IgD-negative memory B cell (primary cell): ENCODE measurements around the gene TMUB2. TPM values are rescaled to one million over a fixed set of nuclear protein-coding genes. Genes with fewer than 3 reads are reported as not detected.
A peak's percentile ranks its signal among the peaks of the same experiment; 100 is the strongest.

Experiments used
- H3K27ac Mint-ChIP-seq, 3 donors: one replicate each; pipeline ENCODE4 v1.8.0; 2020 to 2022; ENCODE audit warnings: mild to moderate bottlenecking in 3 of 3, mixed read lengths in 3 of 3, moderate library complexity in 1 of 3
- H3K27me3 Mint-ChIP-seq: one replicate; pipeline ENCODE4 v1.8.0; 2021; ENCODE audit warnings: mixed read lengths
- H3K36me3 Mint-ChIP-seq: one replicate; pipeline ENCODE4 v1.8.0; 2020; ENCODE audit warnings: mild to moderate bottlenecking, mixed read lengths
- H3K4me1 Mint-ChIP-seq, 3 donors: one replicate each; pipeline ENCODE4 v1.8.0; 2020 to 2022; ENCODE audit warnings: mixed read lengths in 3 of 3, mild to moderate bottlenecking in 1 of 3
- H3K4me3 Mint-ChIP-seq, 4 donors: one replicate each; pipeline ENCODE4 v1.8.0; 2020 to 2022; ENCODE audit warnings: mild to moderate bottlenecking in 4 of 4, mixed read lengths in 4 of 4, moderate library complexity in 3 of 4
- H3K9me3 Mint-ChIP-seq, 3 donors: one replicate each; pipeline ENCODE4 v1.8.0; 2020 to 2021; ENCODE audit warnings: mixed read lengths in 3 of 3, mild to moderate bottlenecking in 1 of 3
- polyA plus RNA-seq: library from polyadenylated mRNA; unstranded; fragments of 300-500 nt; fragmentation: Illumina TruSeq; gene quantifications from one replicate; pipeline ENCODE4 v1.2.3, GENCODE V29; 2021

TMUB2 gene
- polyA plus RNA-seq, 1 donor from 2014 or later, result 43.0 TPM

DNA sequence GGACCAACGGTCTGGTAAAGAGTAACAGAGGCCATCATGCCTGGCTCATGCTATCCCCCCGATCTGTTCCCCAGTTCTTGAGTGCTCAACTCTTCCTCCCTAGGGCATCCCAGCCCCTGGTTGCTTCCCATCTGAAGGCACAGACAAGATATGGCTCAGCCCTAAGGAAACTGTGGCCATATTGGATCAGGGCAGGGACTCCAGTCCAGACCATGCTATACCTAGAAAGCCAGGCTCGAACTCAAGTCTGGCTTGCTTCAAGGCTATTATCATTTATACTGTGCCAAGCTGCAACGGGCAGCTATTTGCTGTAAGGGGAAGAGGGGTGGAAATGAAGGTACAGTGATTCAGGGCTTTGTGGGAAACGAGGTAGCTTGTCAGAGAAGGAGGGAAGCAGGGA is 29.9 kb downstream of the TMUB2 start:
- Mint-ChIP-seq H3K9me3 (no peaks in the 10 kb centered on the region), H3K36me3 (peaks cover 7% of the 10 kb centered on the region), H3K27ac (peak overlapping the region; percentile 96 to 97 (median 97)), H3K27me3 (no peaks in the 10 kb centered on the region), H3K4me3 (peak overlapping the region; percentile 83 to 93 (median 90)), H3K4me1 (peaks cover 26 to 45% (median 36%) of the 10 kb centered on the region in 3 donors)

DNA sequence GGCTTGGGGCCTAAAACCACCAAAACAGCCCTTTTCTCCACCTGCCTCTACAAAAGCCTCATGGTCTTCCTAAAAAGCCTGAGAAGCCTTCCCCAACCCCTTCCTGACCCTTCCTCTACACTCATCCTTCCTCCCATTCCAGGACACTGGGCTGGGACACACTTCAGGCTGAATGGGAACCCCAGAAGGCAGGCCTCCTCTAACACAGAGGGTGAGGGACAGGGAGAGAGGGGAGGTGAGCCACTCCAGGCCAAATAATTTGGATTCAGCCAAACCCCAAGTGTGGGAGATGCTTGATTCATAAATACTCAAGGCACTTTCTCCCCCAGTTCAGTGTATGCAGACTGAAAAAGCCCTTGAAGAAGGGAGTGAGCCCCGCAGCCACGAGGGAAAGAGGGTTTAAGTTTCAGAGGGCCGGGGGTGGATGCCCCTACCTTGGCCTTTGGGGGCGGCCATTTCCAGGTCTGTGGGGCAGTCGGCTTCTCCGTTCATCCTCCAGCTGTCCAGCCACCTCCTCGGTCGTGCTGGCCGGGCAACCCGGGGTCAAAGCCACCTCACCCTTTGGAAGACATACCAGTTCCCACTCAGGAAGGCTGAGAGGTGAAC is 31.1 kb downstream of the TMUB2 start:
- Mint-ChIP-seq H3K27ac (peak overlapping the region; percentile 90 to 97 (median 95)), H3K36me3 (peaks cover 7% of the 10 kb centered on the region), H3K27me3 (no peaks in the 10 kb centered on the region), H3K4me1 (peaks cover 30 to 47% (median 42%) of the 10 kb centered on the region in 3 donors), H3K9me3 (no peaks in the 10 kb centered on the region), H3K4me3 (peak overlapping the region; percentile 83 to 93 (median 90))

DNA sequence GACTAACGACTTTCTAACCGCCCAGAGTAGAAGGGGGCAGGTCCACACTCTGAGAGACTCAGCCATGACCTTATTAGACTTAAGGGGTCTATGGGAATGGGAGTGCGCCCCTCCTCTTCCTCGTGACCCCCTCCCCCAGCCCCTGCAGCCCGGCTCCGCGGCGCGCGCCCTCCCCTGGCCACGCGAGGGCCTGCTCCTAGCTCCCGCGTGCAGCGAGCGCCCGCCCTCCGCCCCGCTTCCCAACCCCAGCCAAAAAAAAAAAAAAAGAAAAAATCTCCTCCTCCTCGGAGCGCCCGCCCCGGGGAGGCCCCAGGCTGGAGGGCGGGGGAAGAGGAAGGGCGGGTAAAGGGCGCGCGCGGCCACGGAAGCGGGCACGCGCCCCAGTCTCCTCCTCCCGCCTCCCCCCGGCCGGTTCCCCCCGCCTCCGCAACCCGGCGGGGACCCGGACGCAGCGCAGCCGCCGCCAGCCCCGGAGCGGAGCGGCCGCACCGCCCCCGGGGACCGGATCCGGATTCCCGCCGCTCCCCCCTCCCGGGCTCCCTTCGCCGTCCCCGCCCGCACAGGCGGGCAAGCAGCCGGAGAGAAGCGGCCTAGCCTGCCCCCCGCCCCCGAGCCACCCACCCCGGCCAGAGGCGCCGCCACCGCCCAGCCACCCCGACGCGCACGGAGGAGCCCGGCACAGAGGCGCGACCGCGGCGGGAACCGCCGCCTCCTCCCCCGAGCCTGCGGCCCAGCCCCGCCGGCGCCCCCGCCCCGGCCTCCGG is 31.8 kb downstream of the TMUB2 start:
- Mint-ChIP-seq H3K4me3 (peak overlapping the region; percentile 83 to 93 (median 90)), H3K27me3 (no peaks in the 10 kb centered on the region), H3K9me3 (no peaks in the 10 kb centered on the region), H3K27ac (peak overlapping the region; percentile 90 to 97 (median 95)), H3K4me1 (peaks cover 30 to 45% (median 40%) of the 10 kb centered on the region in 3 donors), H3K36me3 (peaks cover 7% of the 10 kb centered on the region)

DNA sequence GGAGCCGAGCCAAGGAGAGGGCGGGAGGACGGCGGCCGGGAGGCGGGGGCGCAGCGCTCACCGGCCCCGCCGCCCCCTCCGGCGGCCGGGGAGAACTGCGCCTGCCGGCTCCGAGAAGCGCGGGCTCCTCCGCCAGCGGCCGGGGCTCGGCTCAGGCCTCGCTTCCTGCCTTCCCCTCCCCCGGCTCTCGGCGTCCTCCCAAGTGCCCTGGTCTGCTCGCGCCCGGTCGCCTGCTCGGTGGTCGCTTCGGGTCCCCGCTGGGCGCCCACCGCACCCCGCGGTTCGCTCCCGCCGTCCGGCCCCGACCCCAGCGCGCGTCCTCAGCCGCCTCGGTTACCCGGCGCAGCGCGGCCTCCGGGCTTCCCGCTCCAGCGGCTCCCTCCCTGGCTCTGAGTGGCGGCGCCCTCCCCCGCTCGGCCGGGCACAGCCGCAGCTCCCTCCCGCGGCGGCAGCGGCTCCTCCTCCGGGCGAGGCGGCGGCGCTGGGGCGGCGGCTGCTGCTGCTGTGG is 32.4 kb downstream of the TMUB2 start:
- Mint-ChIP-seq H3K4me3 (peak overlapping the region in 2 of 4 donors; percentile 57 to 65), H3K27ac (no peak overlapping the region), H3K9me3 (no peaks in the 10 kb centered on the region), H3K27me3 (no peaks in the 10 kb centered on the region), H3K36me3 (peaks cover 7% of the 10 kb centered on the region), H3K4me1 (peaks cover 26 to 39% (median 33%) of the 10 kb centered on the region in 3 donors)

DNA sequence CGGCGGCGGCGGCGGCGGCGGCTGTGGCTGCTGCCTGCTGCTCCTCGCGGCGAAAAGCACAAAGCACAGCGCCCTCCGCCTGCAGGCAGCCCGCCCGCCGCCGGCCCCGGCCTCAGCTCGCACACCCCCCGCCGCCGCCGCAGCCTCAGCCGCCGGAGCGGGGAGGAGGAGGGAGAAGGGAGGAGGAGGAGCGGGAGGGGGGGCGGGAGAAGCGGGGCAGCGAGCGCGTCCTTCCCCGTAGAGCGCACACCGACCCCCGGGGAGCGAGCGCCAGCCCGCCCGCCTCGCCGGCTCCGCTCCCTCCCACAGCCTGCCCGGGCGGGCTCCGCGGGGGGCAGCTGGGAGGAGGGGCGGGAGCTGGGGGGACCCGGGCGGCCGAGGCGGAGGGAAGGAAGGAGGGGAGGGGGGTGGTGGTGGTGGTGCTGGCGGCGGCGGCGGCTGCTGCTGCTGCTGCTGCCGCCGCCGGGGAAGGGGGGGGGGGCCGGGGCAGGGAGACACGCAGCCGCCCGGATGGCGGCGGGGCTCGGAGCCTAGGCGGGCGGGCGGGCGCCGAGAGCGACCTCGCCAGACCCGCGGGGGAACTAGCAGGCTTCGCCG is 32.9 kb downstream of the TMUB2 start, which contains the start of gene UBTF:
Gene UBTF, minus strand, starts transcription at position 60 of the 597 bp plus-strand sequence. CDS start 1,446 bp downstream, outside the sequence.
- Mint-ChIP-seq H3K9me3 (no peaks in the 10 kb centered on the region), H3K4me1 (peaks cover 26 to 34% (median 31%) of the 10 kb centered on the region in 3 donors), H3K4me3 (peak within 1 kb of the TSS; percentile 95 to 98 (median 96)), H3K27me3 (no peaks in the 10 kb centered on the region), H3K27ac (peak within 1 kb of the TSS; percentile 90 to 100 (median 94)), H3K36me3 (peaks cover 6% of the 10 kb centered on the region)

DNA sequence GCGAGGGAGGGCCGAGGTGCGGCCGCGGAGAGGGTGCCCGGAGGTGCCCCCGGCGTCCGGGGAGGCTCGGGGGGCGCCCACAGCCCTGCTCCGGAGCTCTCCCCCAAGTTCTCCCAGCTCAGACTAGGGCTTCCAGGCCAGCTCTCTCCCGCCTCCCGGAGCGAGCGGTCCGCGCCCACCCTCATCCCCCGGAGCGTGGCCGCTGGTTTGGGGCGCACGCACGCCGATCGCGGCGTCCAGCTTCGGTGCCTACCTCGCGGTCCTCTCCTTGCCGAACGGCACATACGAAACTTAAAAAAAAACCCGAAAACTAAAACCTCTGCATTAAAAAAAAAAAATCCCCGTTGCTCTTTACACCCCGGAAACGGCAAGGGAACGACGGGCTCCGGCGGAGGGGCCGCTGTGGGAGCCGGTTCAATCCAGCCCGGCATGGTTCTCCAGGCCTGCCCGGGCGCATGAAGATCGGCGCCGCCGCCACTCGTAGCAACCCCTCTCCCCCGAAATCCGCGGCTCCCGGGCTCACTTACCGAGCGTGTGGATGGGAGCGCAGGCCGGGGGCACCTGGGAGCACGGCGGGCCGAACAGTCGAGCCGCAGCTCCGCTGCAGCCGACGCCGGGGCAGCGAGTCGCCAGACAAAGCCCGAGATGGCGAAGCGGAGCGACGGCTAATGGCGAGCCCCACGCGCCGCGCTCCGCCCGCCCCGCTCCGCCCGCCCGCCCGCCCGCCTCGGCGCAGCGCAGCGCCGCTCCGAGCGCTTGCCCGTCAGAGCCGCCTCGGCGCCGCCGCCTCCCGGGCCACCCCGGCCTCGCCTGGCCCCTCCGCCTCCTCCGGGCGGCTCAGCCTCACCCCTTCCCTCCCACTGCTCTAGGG is 33.7 kb downstream of the TMUB2 start:
- Mint-ChIP-seq H3K9me3 (no peaks in the 10 kb centered on the region), H3K4me3 (peak overlapping the region; percentile 95 to 99 (median 98)), H3K27me3 (no peaks in the 10 kb centered on the region), H3K36me3 (peaks cover 4% of the 10 kb centered on the region), H3K4me1 (peaks cover 25 to 28% (median 26%) of the 10 kb centered on the region in 3 donors), H3K27ac (peak overlapping the region; percentile 90 to 100 (median 94))

DNA sequence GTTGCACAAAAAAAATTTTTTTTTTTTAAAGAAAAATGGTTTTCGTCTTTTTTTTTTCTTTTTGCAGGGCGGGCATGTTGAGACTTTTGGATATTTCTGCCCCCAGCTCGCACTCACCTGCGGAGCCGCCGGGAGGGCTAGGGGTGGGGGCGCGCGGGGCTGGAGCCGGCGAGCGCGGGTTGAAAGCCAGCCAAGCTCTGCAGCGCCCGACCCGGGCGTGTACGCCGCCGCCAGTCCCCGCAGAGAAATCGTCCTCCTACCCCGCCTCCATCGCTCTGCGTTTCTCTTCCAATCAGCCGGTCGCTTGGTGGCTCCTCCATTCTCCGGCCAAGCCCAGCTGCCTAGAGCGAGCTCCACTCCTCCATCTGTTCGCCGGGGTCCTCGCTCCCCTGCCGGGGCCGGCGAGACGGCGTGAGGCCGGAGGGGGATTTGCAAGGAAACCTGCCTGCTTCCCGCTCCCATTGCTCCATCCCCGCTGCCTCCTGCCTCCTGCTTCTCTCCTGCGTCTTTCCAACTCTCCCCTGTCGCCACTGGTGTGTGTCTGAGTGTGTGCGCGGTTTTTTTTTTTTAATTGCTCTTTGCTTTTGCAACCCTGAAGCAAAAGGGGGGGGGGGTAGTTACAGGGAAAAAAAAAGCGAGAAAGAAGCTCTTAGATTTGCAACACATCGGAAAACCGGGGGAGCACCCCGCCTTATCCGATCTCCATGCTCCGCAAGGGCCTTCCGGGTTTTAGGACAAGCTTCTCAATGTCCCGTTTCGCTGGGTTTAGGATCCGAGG is 34.5 kb downstream of the TMUB2 start:
- peak overlapping the region; percentile 95 to 99 (median 98) for H3K4me3 Mint-ChIP-seq
- H3K27ac Mint-ChIP-seq, result peak overlapping the region; percentile 90 to 100 (median 98)
- H3K27me3 Mint-ChIP-seq, result no peaks in the 10 kb centered on the region
- H3K36me3 Mint-ChIP-seq, result no peaks in the 10 kb centered on the region
- no peaks in the 10 kb centered on the region for H3K9me3 Mint-ChIP-seq
- H3K4me1 Mint-ChIP-seq, result peaks cover 17 to 22% (median 20%) of the 10 kb centered on the region in 3 donors

DNA sequence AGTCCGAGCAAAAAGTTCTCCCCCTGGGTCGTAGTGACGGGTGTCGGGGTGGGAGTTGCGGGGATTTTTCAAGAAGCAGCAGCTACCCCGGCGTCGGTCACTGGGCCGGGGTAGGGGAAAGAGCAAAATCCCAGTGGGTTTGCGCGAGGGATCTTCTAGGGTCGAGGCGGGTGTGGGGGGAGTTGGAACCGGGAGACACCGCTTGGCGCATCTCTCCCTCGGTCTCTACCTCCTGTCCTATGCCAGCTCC is 35.0 kb downstream of the TMUB2 start:
- Mint-ChIP-seq H3K9me3 (no peaks in the 10 kb centered on the region), H3K27ac (peak overlapping the region; percentile 90 to 100 (median 98)), H3K4me3 (peak overlapping the region; percentile 95 to 99 (median 98)), H3K27me3 (no peaks in the 10 kb centered on the region), H3K4me1 (peaks cover 13 to 16% (median 14%) of the 10 kb centered on the region in 3 donors), H3K36me3 (no peaks in the 10 kb centered on the region)

DNA sequence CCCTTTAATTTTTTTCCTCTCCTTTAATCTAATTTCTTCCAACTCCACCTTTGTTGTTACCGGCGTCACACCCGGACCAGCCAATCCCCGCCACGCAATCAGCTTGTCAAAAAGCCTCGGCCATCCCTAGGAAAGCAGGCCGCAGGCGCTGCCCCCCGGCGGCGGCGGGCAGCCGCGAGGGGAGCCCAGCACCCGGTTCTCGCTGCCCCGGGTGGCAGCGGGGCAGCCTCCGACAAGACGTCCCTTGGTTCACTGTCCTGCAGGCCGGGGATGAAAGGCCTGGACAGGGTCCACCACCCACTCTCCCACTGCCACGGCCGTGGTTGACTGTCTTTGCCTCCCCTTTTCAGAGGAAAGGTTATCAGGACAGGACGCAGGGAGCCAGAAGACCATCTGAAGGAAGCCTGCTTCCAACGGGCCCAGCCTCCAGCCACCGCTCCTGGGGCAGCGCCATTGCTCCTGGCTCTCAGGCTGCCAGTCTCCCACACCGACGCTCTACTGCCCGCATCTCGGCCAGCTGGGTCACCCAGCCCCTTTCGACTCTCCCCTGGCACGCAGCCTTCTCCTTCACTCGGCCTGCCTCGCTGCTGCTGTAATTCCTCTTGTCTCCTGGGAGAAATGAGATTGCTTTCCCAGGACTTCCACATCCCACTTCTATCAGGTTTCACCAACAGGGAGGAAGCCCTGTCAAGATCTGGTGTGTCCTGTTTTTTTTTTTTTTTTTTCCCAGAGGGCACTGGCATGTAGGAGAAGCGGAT is 35.5 kb downstream of the TMUB2 start:
- Mint-ChIP-seq H3K4me3 (peak overlapping the region; percentile 95 to 99 (median 98)), H3K36me3 (no peaks in the 10 kb centered on the region), H3K27me3 (no peaks in the 10 kb centered on the region), H3K27ac (peak overlapping the region; percentile 57 to 100 (median 98)), H3K9me3 (no peaks in the 10 kb centered on the region), H3K4me1 (peaks cover 9 to 13% (median 10%) of the 10 kb centered on the region in 3 donors)

DNA sequence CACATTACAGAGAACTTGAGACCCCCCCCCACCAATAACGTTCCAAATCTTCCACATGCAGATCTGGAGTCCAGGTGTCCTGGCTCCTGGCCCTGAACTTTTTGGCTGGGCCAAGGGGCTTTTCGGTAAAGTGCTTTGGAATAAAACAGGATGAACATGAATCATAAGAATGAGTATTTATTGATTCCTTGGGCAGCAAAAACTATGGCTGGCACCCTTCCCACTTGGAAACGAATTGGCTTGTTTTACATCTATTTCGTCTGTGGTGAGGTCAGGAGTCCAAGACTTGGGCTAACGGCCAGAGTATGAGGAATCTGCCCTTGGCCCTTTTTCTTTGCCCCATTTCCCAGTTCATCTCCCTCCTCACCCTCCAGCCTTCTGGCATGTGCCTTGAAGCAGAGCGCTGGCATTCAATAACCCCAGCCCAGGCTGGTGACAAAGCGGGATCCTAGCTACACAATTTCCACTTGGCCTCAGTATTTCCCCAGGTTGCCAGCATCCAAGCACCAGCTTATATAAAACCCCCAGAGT is 36.8 kb downstream of the TMUB2 start:
- H3K27me3 Mint-ChIP-seq, result no peaks in the 10 kb centered on the region
- peak overlapping the region in 2 of 4 donors; percentile 54 to 98 for H3K4me3 Mint-ChIP-seq
- H3K36me3 Mint-ChIP-seq, result no peaks in the 10 kb centered on the region
- peaks cover 4 to 9% (median 7%) of the 10 kb centered on the region in 3 donors for H3K4me1 Mint-ChIP-seq
- H3K9me3 Mint-ChIP-seq, result no peaks in the 10 kb centered on the region
- peak overlapping the region in 2 of 3 donors; percentile 50 to 100 for H3K27ac Mint-ChIP-seq

DNA sequence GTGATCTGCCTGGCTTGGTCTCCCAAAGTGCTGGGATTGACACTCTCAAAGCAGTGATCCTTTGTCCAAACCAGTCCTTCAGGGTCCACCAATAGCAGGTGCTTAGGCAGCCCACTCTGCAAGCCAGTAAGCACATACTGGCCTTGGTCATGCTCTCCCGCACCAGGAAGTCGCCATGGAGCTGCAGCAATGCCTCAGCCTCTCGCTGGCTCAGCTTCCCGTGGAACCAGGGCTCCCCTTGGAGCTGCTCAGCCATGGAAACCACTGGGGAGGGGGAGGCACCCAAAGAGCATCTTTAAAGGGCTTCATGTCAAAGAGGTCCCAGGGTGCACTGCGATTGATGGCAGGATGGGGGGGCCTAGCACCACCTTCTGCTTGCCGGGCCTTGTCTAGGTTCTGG is 42.3 kb downstream of the TMUB2 start:
- no peaks in the 10 kb centered on the region for H3K9me3 Mint-ChIP-seq

DNA sequence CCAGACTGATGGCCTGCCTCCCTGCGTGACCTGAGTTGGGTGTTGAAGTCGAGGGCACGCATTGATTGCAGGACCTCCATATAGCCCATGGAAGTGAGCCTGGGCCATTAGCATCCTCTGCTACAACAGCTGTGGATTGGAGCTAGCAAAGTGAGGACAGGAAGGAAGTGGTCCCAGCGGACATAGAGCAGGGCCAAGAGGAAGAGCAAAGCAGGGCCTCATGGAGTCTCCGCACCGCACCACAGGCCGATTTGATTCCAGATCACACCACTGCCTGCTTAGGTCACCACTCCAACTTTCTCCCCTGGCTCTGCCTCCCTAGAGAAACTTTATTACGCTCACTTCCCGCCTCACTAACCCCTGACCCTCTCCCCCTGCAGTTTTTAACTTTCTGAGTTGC is 43.4 kb downstream of the TMUB2 start:
- H3K4me1 Mint-ChIP-seq, result peaks cover 0 to 1% (median 0%) of the 10 kb centered on the region in 3 donors
- no peaks in the 10 kb centered on the region for H3K36me3 Mint-ChIP-seq
- H3K27me3 Mint-ChIP-seq, result no peaks in the 10 kb centered on the region
- H3K4me3 Mint-ChIP-seq, result peak overlapping the region in 1 of 4 donors; percentile 41
- no peak overlapping the region for H3K27ac Mint-ChIP-seq
- H3K9me3 Mint-ChIP-seq, result no peaks in the 10 kb centered on the region

More for the DNA sequence above, 42.3 kb downstream of the TMUB2 start:
- no peak overlapping the region for H3K27ac Mint-ChIP-seq
- no peak overlapping the region for H3K4me3 Mint-ChIP-seq
- peaks cover 0 to 1% (median 0%) of the 10 kb centered on the region in 3 donors for H3K4me1 Mint-ChIP-seq
- no peaks in the 10 kb centered on the region for H3K27me3 Mint-ChIP-seq
- H3K36me3 Mint-ChIP-seq, result no peaks in the 10 kb centered on the region

DNA sequence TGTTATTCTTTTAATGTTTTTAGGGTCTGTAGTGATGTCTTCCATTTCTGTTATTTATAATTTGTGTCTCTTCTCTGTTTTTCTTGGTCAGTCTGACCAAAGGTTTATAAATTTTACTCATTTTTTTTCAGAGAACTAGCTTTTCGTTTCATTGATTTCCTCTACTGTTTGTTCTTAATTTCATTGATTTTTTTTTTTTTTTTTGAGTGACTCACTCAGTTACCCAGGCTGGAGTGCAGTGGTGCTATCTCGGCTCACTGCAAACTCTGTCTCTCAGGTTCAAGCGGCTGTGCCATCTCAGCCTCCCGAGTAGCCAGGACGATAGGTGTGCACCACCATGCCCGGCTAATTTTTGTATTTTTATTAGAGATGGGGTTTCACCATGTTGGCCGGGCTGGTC is 45.3 kb downstream of the TMUB2 start:
- H3K4me1 Mint-ChIP-seq, result peaks cover 0 to 4% (median 0%) of the 10 kb centered on the region in 3 donors
- no peaks in the 10 kb centered on the region for H3K9me3 Mint-ChIP-seq
- peak overlapping the region in 1 of 3 donors; percentile 20 for H3K27ac Mint-ChIP-seq
- H3K4me3 Mint-ChIP-seq, result peak overlapping the region in 1 of 4 donors; percentile 58
- H3K27me3 Mint-ChIP-seq, result no peaks in the 10 kb centered on the region
- H3K36me3 Mint-ChIP-seq, result no peaks in the 10 kb centered on the region
